ENCODE measurements around the gene SF3A2.

Gene SF3A2

DNA sequence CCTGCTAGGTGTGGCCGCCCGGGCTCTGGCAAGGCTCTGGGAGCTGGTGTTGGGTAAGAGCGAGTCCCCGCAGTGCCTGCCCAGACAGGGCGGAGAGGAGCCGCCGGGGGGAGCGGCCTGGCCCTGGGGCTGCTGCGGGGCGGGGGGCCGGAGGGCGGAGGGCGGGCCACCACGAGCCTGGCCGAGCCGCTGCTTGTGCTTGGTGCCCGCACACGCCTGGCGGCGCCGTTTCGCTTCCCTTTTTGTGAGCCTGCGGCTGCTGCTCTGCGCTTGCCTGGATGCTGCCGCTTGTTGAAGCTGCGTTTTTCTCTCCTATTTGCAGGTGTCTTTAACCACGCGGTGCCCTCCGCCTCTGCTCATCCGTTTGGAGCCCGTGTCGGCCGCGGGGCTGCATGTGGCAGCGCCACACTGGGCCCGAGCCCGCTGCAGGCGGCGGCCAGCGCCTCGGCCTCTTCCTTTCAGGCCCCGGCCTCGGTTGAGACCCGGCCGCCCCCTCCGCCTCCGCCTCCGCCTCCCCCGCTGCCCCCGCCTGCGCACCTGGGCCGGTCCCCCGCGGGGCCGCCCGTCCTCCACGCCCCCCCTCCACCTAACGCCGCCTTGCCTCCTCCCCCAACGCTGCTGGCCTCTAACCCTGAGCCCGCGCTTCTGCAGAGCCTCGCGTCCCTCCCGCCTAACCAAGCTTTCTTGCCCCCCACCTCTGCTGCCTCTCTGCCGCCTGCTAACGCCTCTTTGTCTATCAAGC is 9.0 kb upstream of the SF3A2 start:
- no peak for DNase-seq

DNA sequence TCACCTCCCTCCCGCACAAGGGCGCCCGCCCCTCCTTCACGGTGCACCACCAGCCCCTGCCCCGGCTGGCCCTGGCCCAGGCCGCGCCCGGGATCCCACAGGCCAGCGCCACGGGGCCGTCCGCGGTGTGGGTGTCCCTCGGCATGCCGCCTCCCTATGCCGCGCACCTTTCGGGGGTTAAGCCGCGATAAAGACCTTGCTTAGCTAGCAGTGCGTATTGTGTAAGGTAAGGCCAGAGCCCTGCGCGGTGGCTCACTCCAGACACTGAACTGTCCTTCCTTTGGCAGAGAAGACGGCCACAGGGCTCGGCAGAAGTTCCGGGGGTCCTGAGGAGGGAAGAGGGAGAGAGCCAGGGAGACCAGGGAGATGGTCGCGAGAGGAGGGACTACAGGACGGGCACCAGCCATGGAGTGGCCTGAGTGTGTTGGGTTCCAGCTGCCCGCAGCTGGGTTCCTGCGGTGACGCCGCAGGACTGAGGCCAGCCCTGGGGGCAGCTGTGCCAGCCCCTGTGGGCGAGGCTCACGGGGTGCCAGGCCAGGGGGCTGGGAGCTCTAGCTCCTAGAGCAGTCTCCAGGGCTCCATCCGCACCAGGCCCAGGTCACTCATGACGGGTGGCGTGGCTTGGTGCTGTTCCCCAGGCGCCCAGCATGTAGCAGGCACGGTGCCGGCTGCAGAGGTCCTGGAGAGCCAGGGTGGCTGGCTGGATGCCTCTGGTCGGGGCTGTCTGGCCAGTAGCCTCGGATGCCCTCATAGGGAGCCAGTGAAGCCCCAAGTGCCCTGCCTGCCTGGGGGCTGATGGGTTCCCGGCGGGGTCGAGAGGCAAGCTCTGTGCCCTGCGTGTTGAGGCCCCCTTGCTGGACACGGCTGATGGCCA is 8.2 kb upstream of the SF3A2 start:
- DNase-seq = no peak

DNA sequence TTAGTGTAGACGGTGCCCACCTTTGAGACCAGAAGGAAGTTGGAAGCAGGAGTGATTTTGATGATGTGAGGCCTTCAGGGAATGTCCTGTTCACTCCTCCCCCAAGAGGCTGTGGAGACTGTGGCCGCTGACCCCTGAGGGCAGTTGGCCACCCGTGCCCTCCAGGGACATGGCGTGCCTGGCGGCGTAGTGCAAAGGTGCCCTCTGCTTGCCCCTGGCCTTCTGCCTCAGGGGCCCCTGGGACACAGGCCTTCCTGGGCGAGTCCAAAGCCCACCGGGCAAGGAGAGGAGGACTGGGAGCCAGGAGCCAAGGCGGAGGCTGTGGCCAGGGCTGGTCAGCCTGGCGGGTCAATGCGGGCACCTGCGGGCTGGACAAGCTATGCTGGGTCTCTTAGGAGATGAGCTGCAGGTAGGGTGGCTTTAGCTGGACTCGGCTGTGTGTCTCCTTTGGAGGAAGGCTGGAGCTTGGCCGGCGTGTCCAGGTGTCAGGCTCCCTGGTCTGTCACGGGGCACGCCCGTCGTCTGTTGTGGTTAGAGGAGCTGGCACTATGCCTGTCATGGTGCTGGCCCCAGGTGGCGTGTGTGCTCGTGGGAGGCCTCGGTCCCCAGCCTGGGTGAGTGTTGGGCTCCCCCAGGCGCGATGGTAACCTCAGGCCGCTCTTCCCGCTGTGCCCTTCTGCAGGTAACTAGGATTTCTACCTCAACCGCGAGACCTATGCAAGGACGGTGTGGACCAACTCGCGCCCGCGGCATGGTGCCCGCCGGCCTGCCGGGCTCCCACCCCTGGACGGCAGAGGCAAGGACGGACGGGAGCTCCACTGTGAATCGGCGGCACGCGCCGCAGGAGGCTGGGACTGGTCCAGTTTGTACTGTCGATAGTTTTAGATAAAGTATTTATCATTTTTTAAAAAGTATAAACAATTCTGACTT is 7.3 kb upstream of the SF3A2 start:
- DNase-seq = no peak

DNA sequence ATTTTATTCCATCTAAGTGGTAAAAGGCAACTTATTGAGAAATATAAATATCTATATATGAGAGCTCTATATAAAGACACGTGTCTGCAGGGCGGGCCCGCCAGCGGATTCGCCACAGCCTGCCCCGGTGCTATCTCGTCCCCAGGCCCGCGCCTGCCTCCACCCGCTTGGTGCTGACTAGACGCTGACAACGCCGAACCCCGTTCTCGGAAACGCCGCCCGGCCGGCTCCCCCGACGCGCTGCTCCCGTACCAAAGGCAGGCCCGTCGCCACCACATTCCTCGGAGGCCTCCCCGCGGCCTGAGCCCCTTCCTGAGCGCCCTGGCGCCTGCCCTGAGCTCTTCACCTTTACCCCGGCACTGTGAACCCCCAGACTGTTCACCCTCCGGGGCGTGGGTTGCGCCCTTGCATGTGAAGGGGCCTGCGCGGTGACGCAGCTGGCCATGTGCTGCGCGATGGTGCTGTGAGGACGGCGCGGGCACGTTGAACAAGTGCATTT is 6.5 kb upstream of the SF3A2 start:
- DNase-seq = no peak

DNA sequence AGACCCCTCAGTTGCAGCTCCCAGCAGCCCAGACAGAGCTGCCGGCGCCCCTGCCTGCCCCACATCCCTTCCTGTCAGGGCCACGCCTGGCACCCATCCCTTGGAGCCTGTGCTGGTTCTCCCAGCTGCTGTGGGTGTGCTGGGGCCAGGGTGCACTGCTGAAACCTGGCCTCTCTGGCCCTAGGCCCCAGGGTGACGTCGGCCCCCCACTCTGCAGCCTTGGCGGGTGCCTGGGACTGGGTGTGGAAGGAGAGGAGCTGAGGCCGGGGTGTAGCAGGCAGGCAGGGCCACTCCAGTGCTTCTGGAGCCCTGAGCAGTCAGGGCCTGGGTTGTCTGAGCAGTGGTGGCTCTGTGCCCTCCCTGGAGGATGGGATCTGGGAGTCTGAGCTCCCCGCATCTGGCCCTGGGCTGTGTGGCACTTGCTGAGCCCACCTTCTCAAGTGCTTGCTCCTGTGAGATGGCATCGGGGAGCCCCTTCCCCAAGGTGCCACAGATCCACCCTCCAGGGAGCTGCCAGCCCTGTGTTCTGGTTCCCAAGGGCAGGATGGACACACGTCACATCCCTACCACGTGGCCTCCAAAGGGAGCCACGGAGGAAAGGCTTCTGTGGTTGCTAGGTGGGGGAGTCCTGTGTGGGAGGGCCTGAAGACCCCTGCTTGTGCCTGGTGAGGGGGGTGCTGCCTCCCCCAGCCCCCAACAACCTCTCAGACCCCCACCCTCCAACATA is 5.7 kb upstream of the SF3A2 start:
- no peak for DNase-seq

DNA sequence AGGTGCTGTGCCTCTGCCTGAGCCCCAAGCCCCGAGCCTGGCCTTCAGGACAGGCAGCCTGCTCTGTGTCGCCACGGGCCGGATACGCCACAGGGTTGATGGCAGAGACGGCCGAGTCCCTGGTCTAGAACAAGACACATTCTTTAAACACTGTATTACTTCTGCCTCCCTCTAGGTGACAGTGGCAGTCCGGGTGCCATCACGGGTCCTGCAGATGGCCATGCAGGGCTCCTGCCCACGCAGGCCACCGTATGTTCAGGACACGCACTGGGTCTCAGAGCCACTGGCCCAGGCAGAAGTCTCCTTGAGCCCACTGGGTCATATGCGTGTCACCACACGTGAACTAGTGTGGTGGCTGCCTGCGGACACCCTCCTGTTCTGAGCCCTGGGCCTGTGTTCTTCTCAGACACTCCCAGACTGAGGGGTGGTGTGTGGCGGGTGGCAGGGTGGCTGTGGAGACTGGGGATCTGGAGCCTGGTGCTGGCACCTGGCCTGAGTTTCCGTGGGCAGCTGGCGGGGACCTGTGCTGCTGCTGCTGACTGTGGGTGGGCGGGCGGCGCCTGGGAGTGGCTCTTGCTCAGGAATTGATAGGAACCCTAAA is 4.9 kb upstream of the SF3A2 start:
- DNase-seq = no peak

DNA sequence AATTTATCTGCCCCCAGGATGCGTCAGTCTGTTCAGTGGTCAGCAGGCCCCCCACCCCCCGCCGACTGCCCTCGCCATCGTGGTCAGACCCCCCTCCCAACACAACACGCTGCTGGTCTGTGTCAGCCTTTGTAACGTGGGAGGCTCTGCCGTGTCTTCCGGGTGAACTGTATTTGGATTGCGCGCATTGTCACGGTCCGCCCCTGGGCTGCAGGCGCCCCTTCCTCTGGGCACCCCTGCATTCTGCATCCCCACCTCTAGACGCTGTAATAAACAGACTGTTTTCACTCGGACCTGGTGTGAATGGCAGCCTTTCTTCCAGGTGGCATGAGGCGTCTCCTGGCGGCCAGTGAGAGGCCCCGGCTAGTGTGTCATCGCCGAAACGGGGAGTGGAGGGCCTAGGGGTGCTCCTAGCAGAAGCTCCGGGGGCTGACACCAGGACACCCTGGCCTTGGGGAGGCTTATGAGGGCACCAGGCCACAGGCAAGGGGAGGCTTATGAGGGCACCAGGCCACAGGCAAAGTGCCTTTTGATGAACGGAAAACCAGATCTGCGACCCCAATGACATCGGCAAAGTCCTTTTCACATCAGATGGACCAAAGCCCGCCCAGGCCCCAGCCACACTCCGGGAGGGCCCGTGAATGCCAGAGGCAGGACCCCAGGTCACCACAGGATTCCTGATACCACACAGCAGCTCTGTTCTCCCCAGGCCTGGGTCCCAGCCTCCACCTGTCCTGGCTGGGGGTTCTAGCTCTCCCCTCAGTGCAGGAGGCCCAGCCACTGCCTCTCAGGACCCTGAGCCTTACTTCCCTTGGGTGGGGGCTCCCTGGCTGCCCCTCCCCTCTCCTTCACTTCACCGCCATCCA is 4.1 kb upstream of the SF3A2 start:
- no peak for DNase-seq

DNA sequence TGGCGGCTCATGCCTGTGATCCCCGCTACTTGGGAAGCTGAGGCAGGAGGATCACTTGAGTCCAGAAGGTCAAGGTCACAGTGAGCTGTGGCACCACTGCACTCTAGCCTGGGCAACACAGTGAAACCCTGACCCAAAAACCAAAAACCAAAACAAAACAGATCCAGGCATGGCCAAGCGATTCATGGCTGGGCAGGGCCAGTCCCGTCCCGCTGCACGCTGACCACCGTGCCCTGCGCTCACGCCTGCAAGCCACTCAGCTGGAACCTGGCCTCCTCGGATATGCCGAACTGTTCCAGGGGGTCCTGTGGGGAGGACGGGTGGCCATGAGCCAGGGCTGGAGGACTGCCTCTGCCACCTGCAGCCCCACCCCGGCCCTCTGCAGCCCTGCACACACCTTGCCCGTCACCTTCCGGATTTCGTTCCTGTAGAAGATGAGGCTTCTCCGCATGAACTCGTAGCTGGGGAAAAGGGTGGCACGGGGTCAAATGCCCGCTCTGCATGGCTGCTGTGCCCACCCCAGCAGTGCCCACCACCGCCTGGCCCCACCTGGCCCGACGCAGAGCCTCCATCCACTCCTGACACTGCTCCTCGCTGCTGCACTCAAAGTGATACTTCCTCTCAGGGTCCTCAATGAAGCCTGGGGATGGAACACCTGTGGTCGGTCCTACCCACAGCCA is 2.9 kb upstream of the SF3A2 start:
- DNase-seq = no peak

DNA sequence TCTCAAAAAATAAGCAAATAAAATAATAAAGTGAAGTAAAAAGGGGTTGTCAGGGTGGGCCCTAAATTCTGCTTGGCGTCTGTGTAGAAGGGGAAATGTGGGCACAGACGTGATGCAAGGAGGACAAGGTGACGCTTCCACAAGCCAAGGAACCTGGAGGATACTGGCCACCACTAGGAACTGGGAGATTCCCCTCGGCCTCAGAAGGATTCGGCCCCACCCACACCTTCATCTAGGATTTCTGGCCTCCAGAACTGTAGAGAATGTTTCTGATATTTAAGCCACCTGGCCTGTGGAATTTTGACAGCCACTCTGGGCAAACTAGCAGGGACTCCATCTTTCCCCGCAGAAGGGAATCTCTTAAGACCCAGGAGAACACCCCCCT is 1.6 kb upstream of the SF3A2 start:
- no peak for DNase-seq

DNA sequence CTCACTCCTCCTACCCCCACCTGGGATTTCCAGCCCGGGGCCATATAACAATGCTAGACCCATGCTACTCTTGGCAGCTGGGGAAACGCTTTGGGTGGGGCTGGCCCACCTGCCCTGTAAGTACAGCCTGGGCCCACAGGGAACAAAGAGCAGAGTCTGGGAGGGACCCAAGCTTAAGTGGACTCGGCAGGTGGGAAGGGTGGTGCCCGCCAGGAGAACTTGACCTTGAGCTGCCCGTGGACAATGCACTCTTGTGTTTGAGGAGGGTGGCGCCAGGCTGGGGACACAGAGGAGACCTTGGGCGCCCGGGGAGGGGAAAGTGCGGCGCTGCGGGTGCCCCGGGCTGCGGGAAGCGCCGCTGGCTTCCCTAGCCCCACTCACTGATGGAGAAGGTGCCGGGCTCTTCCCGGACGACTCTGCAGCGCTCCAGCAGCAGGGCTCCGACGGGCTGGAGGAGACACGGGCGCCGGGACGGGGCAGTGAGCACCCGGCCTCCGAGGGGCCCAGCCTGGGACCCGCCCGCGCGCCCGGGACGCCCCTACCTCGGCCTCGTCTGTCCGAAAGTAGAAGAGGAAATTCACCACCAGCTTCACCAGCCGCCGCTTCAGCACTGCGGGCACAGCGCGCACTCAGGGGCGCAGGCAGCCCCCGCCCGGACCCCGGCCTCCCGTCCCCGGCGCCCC is 1.1 kb upstream of the SF3A2 start:
- no peak for DNase-seq

DNA sequence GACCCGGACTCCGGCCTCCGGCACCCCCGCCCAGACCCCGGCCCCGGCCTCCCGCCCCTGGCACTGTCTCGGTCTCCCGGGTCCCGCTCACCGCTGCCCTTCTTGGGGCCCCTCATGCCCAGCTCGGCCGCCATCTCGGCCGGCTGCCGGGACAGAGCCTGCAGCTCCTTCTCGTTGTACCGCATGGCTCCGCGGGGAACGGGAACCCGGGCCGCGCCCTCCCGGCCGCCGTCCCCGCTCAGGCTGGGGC is 635 bp upstream of the SF3A2 start:
- DNase-seq = no peak

DNA sequence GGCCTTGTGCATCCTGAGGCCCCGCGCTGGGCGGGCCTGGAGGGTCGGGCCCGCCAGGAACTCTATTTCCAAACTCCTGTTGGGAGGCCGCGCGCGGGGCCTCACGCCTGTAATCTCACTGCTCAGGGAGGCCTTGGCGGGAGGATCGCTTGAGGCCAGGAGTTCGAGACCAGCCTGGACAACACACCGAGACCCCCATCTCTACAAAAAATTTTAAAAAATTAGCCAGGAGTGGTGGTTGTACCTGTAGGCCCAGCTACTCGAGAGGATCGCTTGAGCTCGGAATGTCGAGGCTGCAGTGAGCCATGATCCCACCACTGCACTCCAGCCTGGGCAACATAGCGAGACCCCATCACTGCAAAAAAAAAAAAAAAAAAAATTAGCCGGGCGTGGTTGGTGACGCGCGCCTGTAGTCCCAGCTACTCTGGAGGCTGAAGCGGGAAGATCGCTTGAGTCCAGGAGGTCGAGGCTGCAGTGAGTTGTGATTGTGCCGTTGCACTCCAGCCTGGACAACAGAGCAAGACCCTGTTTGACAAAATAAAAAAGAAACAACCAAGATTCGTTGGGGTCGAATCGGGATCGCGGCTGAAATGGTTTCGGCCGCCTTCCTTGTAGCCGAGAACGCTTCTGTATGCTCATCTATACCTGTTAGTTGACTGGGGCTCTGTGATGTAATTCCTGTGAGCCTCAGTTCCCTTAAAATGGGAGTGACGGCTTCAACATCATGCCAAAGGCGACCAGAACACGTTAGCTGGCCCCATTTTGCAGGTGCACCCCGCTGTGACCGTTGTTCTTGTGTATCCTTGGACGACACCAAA is 636 bp downstream of the SF3A2 start:
- DNase-seq = no peak

DNA sequence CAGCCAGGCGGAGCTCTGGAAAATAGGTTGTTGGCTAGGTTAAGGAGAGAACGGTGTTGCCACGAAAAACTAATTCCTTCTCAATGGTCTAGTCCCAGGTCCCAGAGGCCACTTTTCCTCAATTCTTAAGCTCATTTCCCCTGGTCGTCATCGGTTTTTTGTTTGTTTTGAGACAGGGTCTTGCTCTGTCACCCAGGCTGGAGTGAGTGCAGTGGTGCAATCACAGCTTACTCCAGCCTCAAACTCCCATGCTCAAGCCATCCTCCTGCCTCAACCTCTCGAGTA is 1.2 kb downstream of the SF3A2 start:
- no peak for DNase-seq

DNA sequence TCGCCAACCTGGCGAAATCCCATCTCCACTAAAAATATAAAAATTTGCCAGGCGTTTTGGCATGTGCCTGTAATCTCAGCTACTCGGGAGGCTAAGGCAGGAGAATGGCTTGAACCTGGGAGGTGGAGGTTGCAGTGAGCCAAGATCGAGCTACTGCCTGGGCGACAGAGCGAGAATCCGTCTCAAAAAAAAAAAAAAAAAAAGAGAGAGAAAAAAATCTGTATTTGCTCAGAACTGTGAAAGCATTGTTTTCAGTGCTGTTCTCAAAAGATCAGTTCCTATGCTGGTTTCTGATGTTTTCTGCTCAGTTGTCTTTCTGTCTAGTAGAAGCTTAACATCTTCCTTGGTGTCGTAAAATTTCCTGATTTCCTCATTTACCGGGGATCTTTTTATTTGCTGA is 2.5 kb downstream of the SF3A2 start:
- no peak for DNase-seq

DNA sequence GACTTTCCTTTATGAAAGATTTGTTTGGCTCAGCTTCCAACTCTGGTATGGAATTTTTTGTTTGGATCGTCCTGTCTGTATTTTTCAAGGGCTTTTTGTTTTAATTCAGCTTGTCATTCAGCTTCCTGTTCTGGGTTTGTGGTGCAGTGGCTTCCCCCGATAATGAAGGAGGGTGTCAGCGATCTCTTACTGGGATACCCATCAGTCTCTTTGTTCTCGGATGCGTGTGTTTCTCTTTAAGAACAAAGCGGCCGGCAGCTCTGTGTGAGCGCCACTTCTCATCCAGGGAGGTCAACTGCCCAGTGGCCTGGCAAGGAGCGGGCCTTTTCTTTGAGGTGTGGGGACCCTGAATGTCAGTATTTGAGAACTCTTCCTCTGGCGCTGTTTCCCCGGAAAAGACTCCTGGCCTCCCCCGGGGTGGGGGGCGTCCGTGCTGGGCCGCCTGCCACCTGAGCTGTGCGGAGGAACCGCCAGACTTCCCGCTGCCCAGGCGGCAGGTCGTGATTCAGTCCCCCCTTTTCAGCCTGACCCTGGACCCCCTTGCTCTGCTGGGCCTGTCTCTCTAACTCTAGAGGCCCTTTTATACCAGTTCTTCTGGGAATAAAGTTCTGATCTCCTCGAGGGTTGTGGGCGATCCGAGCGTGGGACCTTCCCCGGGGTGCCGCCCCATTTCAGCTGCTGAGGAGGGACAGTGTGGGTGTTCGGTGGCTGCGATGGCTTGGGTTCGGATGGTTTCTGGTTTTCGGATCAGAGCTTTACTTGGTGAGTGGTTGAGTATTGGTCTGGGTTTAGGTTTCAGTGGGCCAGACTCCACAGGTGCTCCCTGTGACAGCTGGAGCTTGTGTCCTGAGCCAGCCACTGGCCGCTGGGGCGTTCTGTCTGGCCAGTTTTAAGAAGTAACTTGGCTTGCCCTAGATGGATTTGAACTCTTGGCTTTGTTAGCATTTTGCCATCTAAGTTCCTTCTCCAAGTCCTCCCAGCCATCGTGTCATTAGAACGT is 3.4 kb downstream of the SF3A2 start:
- DNase-seq = no peak

DNA sequence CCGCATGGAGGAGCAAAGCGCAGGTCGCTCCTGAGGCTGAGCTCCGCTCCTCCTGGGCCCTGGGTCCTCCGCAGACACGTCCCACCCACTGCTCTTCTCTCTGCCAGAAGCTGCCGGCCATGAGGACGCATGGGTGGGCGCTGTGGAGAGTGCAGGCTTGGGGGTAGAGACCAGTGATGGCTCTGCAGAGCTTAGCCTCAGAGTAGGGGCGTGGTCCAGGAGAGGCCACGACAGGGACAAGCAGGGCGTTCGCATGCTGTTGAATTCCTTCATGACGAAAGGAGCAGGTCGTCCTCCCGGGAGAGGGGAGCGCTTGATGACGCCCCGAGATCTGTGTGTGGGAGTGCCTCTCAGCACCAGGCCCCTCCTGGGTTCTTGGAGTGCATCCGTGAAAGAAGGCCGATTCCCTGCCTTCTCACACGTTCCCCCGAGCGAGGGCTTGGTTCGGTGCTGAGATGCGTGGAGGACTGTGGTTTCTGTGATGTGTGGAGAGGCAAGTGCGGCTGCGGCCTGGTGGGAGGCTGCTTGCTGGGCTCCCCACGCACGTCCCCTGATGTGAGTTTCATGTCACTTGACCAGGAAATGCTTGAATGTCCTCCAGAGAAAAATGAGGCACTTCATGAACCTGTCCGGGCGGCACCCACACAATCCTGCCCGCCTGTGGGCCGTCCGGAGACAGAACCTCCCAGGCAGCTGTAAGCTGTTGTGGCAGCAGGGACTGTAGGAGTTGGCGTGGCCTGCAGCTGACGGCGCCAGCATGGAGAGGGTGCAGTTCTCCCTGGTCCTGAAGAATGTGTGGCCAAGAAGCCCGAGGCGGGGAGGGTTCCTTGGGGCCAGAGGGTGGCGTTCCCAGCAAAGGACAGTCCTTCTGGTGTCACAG is 4.5 kb downstream of the SF3A2 start:
- DNase-seq = no peak

DNA sequence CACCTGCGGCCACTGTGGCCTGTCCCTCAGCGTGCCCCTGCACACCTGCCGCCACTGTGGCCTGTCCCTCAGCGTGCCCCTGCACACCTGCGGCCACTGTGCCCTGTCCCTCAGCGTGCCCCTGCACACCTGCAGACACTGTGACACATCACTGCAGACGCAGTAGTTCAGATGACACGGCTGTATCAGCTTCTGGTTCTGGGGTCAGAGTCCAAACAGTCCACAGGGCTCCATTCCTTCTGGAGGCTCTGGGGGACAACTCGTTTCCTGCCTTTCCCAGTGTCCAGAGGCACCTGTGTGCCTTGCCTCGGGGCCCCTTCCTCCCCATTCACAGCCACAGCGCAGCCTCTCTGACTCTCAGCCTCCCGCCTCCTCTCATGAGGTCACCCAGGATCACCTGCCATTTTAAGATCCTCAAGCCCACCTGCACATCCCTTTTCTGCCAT is 5.5 kb downstream of the SF3A2 start:
- no peak for DNase-seq
